Gastroesophageal sphincter (tissue), 3 donors: ENCODE measurements around the gene DENND6A.

Experiments used
- CTCF ChIP-seq, 4 experiments: fragments of 200-600 bp in 2 of 4; fragments of 450-650 bp in 2 of 4; sonication (generic) in 1 of 4; IDR thresholded peaks; one replicate each; pipeline ENCODE4 v1.5.1; 2017 to 2019; ENCODE audit warnings: antibody characterized with exemption in 4 of 4, mild to moderate bottlenecking in 2 of 4, moderate library complexity in 2 of 4
- POLR2A ChIP-seq, 2 donors: fragments of 450-650 bp; IDR thresholded peaks; one replicate each; pipeline ENCODE4 v1.6.1; 2017; ENCODE audit warnings: antibody characterized with exemption in 2 of 2, mild to moderate bottlenecking in 2 of 2, moderate library complexity in 1 of 2

GRCh38 chr3:57587905-57588304 is 105.0 kb downstream of the DENND6A start:
- TF ChIP-seq CTCF (IDR thresholded peaks at IDR 0.05) (no peak), POLR2A (IDR thresholded peaks at IDR 0.05) (no peak)
